Fibroblast of peridontal ligament (primary cell): ENCODE data around the gene DVL2.

ENCODE experiments used
- DNase-seq: peaks from one replicate; pipeline ENCODE4 v3.0.0-alpha.2; 2010; ENCODE audit errors: extremely low read depth

Gene DVL2

DNA sequence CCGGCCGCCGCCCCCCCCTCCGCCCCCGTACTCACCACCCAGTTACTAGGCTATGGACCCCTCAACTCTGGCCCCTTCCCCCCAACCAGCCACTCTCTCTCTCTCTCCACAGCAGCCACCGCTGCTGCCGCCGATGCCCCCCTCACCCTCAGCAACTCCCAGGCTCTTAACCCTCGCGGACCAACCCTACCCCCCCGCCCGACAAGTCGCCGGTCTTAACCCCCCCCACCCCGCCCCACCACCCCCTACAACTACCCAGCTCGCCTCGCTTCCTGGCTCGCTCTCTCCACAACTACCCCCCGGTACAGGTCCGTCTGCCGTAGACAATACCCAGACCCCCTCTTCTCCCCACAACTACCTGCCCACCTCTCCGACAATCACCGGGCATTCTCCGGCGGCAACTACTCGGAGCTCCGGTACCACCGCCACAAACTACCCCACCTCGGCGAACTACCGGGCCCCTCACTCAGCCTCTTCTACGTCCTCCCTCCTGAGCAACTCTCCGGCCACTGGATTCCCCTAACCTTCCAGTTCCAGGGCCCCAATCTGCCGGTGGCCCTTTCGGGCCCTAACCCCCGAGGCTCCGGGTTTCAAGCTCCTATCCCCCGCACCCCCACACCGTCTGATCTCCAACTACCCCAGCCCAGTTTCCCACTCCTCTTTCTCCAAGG, 4.2 kb upstream of the DVL2 start:
- no peak for DNase-seq

DNA sequence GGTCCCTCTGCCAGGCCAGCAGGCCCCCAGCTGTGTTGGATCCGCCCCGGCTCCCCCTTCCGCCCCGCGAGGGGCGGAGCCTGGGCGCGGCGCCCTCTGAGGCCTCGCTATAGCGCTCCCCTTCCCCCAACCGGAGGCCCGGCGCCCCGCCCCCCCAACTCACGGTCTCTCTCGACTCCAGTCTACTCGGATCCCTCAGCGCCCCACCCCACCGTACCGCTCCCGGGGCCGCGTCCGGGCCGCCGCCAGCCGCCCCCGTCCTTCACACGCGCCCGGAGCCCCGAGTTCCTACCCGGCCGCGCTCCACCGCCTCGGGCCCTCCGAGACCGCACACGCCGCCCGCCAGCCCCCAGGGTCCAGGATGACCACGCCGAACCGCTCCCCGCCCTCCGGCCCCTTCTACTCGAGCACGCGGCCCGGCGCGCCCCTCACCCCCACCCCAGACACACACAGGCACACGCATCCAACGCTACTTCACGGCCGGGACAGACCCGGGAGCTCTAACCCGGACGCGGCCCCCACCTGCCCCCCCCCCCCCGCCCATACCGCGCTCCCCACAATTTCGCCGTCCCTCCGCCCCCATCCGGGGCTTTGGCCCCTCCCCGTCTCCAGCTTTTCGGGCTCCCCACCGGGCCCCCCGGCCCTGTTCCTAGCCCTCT, 3.6 kb upstream of the DVL2 start:
- peak; percentile 44 for DNase-seq

DNA sequence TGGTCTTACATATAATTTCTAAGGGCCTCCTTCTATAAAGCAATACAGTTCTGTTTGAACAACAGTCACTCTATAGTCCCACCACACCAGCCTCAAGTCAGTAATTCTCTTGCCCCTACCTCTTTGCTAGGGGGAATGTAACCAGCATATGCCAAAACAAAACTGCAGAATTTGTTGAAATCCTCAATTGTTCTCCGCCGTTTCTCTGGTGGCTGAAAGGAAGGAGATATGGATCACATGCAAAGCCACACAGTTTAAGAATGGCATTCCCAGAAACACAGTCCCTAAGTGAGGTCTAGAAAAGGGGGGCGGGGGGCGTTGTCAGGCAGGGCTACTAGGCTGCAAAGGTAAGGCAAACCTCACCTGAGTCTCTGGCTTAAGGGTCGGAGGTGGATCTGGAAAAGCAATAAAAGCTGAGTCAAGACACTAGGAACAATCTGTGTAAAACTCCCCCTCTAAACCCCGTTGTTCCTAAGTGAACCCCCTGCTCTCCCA, 3.0 kb upstream of the DVL2 start:
- DNase-seq: no peak

DNA sequence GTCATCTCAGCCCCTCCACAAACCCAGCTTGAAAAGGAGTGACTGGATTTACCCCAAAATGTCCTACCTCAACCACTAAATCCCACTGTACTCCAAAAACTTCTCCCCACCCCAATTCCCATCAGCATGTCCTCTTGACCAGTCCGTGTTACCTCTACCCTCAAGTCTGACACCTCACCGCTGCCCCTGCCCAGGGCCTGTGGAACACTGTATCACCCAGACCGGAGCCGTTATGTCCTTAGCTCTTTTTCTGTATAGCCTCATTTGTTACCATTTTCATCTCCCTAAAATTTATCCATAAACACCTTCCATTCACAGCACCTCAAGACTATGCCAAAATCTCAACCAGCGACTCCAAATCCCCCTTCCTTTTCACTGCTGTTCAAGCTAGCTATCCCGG, 2.5 kb upstream of the DVL2 start:
- DNase-seq: no peak

DNA sequence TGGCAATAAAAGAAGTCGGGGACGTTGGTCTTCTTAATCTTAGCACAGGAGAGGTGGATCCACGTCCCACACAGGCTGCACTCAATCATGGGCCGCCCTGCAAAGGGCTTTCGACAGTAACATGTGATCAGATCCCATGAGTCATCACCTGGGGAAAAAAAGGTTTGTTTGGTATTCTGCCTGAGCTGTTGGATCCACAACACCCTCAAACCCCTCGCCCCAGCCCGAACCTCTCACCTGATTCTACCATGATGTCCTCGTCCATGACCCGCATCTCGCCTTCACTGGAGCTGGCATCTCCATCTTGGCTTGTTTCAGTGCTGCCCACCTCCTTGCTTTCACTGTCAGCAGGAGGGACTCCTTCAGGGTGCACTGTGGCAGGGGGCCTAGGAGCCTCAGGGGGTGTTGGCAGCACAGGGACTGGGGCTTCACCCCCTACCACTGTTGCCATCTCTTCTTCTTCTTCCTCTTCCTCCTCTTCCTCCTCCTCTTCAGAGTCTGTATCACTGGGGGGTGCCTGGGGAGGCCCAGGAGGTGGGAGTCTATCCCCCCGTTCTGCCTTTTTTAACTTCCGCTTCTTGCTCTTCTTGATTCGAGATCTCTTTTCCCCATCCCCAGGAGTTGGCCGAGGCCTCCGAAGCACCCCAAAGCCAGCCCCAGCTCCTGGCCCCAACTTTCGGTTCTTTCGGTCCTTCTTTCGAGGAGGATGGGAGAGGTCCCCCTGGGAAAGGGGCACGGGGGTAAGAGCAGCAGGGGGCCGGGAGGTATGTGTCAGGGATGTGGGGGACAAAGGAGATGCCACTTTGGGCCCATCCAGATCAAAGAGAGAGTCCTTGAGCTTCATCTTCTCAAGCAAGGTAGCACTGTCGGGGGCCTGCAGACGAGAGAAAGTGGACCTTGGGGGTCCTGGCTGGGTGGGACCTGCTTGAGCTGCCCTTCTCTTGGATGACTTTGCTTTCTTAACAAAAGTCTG, 1.7 kb upstream of the DVL2 start:
- DNase-seq: no peak

DNA sequence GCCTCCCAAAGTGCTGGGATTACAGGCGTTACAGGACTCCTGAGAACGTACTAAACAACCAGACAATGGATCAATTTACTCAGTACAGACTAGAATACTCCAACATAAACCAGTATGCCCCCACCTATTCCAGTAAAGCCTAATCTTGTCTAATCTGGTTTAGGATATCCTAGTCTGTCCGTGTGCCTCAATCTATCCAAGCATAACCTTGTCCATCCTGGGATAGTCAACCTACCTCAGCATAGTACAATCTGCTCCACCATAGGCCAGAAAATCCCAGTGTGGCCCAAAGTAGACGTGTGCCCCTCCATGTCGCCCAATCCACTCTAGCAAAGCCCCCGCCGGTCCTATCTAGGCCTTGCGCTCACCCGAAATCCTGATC, 625 bp downstream of the DVL2 start:
- DNase-seq: peak; percentile 35

DNA sequence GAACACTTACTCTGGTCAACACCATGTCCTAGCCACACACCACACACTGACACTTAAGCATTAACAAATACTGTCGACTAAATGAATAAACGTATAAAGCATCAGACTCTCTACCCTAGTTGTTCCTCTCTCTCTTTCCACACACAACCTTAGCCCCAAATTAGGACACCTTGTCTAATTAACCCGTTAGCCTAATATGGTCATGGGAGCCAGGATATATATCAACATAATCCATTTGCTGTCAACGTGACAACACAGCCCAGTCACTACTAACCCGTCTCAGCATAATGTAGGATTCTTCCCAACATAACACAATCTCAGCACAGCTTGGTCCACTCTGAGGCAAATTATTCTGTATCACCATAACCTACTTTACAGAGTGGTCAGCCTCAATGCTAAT, 2.2 kb downstream of the DVL2 start:
- DNase-seq: no peak

DNA sequence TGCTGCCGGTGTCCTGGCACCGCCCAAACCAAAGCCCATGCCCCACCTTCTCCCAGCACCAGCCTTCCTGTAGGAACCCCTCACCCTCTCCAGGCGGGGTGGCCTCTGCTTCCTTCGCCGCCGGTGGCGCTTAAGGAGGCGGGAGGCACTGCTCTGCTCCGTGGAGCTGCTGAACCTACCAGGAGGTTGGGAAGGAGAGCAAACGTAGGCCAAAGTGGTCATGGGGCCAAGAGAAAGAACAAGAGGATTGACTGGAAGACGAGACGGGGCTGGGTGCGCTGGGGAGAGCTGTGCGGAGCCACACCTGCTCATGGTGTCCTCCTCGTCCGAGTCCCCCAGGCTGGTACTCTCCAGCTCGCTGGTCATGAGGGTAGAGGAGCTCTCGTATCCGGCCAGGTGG, 4.8 kb downstream of the DVL2 start:
- DNase-seq: no peak

DNA sequence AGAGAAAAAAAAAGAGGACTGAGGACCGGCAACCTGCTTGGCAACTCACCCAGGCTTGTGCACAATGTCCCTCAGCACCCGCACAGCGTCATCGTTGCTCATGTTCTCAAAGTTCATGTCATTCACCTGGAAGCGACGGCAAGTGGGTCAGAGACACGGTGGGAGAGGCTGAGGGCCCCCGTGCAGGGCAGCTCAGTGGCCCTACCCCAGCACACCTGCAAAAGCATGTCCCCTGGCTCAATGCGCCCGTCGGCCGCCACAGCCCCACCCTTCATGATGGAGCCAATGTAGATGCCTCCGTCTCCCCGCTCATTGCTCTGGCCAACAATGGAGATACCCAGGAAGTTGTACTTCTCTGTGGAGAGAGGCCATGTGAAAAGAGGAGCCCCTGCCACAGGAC, 5.4 kb downstream of the DVL2 start:
- DNase-seq: no peak

DNA sequence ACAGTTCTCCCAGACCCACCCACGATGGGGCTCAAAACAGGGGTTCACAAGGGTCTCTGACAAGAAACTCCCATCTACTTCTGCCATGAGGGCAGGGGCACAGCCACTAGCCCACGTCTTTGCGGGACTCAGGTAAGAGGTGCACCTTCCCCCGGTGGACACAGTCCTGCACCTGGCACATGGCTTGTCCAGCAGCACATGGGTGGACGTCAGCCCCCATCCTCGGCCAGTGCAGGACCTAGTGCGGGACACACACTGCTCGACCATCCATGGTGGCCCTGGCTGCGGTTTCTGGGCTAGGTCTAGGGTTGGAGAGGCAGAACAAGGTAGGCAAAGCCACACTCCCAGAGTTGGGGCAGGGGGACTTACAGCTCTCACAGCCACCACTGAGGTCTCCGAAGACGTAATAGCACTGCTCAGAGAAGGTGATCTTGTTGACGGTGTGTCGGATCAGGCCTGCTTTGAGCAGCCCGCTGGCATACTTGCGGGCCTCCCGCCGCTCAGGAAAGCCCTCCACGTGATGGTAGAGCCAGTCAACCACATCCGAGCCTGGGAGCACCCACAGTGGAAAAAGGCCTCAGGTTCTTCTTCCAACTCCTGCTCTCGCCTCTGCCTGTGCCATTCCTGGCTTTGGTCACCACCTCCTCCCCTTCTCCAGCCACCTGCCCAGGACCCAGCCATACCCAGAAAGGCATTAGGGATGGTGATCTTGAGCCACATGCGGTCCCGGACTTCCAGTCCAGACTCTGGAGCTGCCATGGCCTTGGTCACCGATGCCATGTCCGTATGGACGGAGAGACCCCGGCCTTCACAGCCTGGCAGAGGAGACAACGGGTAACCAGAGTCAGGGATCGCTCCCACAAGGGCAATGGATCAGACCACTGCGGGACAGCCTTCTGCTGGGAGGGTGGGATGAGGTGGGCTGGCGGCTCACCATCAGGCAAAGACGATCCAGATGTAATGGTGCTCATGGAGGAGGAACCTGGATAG, 7.3 kb downstream of the DVL2 start:
- no peak for DNase-seq

DNA sequence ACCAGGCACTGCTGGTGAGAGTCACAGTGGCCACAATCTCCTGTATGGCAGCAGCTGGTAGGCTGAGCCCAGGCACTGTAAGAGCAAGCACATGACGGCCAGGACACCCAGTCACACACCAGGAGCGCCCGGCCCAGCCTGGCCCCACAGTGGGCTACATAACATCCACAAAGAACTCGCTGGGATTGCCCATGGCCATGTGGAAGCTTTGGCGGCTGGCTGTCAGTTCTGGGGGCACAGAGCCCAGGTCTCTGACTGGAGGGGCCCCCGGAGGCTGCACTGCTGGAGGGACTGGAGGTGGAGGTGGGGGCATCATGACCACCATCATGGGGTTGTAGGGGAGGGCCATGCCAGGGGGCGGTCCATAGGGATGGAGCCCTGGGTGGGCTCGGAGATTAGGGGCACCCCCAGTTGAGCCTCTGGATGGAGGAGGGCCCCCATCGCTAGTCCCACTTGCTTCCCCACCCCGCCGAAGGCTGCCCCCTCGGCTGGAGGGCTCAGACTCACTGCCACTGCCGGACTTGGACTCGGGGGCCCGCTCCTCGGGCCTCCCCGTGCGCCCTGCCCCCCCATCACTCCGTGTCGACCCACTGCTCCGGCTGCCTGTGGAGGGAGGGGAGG, 8.5 kb downstream of the DVL2 start:
- no peak for DNase-seq

DNA sequence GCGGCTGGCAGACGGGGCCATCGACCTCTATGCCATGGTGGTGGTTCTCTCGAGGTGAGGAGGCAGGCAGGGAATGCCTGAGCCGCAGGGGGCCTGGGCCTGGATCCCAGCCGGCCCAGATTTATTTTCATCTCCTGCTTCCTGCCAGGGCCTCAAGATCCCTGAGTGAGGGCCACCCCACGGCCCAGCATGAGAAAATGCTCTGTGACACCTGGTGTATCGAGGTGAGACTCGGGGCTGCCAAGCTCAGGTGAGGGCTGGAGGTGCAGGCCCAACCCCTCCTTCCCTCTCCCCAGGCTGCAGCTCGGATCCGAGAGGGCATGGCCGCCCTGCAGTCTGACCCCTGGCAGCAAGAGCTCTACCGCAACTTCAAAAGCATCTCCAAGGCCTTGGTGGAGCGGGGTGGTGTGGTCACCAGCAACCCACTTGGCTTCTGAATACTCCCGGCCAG, 9.6 kb downstream of the DVL2 start:
- DNase-seq: no peak

DNA sequence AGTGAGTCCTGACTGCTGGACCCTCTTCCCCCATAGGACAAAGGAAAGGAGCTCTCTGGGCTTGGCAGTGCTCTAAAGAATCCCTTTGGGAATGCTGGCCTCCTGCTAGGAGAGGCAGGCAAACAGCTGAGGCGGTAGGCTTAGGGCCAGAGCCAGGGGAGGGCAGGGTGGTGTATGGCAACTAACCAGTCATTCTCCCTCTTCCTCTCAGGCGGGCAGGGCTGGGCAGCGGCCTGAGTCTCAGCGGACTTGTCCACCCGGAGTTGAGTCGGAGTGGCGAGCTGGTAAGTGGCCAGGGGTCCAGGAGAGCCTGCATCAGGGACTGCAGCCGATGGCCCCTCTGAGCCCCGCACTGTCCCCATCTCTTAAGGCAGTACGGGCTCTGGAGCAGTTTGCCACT, 10.2 kb downstream of the DVL2 start:
- no peak for DNase-seq

DNA sequence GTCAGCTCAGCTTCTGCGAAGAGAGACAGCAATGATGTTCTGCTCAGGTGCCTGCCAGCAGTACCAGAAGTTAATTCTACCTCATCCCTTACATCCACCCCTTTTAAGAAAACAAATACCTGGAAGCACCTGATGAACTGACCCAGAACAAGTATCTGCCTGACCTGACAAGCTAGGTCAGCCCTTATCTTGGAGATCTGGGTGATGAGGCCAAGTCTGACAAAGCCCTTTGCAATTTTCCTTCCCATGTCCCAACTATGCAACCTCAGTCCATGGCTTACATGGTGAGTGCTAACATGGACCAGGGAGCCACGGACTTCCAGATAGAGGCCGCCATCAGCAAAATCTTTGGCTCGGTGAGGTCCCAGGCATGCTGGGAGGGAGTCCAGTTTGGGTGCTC, 10.9 kb downstream of the DVL2 start:
- DNase-seq: no peak

DNA sequence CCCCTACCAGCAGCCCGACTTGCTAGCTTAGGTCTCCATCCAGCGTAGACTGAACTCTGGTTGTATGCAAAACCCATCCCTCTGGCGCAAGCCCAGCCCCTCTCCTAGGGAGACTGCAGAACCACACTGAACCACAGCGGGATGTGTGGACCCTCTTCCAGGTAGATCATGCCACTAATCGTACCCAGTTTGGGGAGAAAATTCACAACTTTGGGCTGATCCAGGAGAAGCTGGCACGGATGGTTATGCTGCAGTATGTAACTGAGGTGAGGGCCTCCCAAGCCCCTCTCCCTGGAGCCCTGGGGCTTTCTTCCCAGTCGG, 11.4 kb downstream of the DVL2 start:
- DNase-seq: no peak

DNA sequence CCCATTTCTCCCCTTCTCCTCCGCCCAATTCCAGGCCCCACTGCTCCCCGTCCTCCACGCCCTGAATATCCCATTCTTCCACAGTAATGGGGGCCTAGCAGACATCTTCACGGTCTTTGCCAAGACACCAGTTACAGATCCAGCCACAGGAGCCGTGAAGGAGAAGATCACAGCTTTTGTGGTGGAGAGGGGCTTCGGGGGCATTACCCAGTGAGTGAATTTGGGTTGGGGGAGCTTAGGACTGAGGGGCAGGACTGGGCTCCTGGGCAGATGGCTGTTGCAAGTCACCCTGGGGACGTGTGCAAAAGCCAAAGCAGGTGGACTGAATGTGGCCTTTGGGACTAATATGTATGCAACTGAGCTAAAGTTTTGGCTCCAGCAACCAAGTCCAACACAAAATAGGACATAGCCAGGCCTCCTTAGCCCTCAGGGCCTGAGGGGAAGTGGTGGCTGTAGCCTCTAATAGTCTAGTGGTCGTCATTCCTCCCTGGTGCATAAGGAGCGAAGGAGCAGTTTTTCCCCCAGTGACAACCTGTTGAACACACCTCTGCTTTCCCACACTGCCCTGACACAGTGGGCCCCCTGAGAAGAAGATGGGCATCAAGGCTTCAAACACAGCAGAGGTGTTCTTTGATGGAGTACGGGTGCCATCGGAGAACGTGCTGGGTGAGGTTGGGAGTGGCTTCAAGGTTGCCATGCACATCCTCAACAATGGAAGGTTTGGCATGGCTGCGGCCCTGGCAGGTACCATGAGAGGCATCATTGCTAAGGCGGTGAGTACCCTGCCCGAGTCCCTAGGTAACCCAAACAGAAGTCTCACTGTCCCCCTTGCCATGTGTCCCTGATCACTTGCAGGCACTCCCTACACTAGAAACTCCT, 12.0 kb downstream of the DVL2 start:
- DNase-seq: no peak

DNA sequence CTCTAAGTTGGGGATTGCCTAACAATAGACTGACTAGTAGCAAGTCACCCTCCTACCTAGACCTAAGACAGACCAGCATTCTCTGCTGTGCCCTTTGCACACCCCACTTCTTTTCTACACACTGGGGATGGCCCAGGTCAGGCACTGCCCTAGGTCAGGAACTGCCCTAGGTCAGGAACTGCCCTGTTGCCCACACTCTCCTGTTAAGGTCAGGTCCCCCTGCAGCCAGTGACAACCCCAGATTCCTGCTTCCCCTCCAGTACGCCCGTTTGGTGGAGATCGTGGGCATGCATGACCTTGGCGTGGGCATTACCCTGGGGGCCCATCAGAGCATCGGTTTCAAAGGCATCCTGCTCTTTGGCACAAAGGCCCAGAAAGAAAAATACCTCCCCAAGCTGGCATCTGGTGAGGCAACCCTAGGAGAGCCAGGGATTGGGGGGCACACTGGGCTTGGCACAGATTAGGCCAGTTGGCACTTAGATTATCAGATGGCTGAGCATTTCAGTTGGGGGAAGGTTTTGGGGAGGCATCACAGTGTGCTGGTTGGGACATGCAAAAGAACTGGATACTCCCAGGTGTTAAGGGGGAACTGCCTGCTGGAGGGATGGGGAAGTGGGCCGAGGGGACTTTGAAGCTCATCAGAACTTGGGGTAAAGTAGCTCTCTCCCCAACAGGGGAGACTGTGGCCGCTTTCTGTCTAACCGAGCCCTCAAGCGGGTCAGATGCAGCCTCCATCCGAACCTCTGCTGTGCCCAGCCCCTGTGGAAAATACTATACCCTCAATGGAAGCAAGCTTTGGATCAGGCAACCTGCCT, 12.8 kb downstream of the DVL2 start:
- DNase-seq: no peak

DNA sequence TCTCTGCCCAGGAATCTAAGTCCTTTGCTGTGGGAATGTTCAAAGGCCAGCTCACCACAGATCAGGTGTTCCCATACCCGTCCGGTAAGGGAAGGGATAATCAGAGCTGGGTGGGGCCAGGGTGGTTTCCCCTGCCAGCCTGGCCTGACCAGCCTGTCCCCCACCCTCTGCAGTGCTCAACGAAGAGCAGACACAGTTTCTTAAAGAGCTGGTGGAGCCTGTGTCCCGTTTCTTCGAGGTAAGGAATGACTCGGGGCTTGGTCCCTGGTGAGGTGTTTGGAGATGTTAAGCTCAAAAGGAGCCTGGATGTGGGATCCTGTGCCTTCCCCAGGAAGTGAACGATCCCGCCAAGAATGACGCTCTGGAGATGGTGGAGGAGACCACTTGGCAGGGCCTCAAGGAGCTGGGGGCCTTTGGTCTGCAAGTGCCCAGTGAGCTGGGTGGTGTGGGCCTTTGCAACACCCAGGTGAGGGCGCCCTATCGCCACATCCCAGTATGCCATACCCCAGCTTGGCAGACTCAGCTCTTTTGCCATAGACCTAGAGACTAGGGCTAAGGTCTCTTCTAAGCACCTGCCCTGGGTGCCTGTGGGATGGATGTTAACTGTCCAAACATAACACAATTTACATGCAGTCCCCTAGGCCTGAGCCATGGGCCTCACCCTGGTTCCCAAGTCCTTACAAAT, 13.6 kb downstream of the DVL2 start:
- peak; percentile 58 for DNase-seq
